Measurements from ENCODE around the gene PCDHB10. TPM values are rescaled to one million over a fixed set of nuclear protein-coding genes. Genes with fewer than 3 reads are reported as not detected.
"Not testable (repeated sequence)": the region's sequence is repeated elsewhere in the genome, so short reads cannot be mapped to it uniquely, and the experiment has no call there.

Gene PCDHB10
- total RNA-seq, 1 experiment from 2014 or later = not detected

DNA sequence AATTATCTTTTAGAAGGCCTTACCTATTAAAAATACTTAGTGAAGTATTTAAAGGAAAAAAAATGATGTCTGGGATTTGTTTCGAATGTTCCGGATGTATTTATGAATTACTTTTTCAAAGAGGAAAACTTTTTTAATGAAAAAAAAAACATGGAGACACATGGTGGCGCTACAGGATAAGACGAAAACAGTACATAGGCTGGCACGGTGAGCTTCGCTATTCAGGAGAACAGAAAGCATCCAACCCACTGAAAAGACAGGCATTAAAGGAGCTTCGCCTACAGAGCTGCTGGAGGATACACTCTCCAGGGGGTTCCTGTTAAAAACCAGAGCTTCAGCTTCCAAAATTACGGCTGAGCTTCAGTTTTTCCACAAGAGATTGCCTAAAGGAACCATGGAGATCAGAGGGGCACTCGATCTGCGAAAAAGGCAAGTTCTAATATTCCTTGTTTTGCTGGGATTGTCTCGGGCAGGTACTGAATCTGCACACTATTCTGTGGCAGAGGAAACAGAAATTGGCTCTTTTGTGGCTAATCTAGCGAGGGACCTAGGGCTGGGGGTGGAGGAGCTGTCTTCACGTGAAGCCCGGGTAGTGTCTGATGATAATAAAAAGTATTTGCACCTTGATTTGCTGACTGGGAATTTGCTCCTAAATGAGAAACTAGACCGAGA lies 31.1 kb downstream of the PCDHB10 start, which contains the start of gene PCDHB14:
Gene PCDHB14, plus strand, starts transcription at position 232 of the 672 bp plus-strand sequence. Its CDS starts 163 bp downstream, at position 395.
- POLR2A ChIA-PET = interaction anchor here (1.2 kb wide), 1 partner anchor 341 kb away, joined by 4 read pairs; no protein-coding TSS in a partner anchor
- Histone ChIP-seq H3K9me3 (ENCODE audit: control insufficient read depth in 1 of 2, insufficient read depth in 1 of 2, low read depth in 1 of 2, low read length in 2 of 2) (peaks cover 0 to 3% of the 10 kb centered on the region in 2 experiments; a peak in 2 of 4 replicates), H3K36me3 (ENCODE audit: control insufficient read depth in 1 of 2, insufficient read depth in 2 of 2, low read length in 2 of 2) (no peaks in the 10 kb centered on the region), H3K4me3 (replicated peaks in 1 of 2; ENCODE audit: low read depth in 1 of 2, low read length in 2 of 2) (no peak within 1 kb of the TSS), H4K20me1 (ENCODE audit: insufficient read depth) (no peaks in the 10 kb centered on the region), H3K4me2 (ENCODE audit: low read length) (peak within 1 kb of the TSS; percentile 38), H3K27me3 (ENCODE audit: insufficient read depth, low read length) (no peaks in the 10 kb centered on the region), H2AFZ (ENCODE audit: low read depth, low read length, poor library complexity, severe bottlenecking) (no peak within 1 kb of the TSS), H3K4me1 (ENCODE audit: control insufficient read depth in 1 of 2, insufficient read depth in 2 of 2, low read length in 2 of 2) (no peaks in the 10 kb centered on the region), H3K9me2 (ENCODE audit: insufficient read depth) (no peaks in the 10 kb centered on the region), H3K79me2 (ENCODE audit: insufficient read depth, low read length) (no peaks in the 10 kb centered on the region), H3K27ac (ENCODE audit: low read depth, low read length) (no peak within 1 kb of the TSS), H3K9ac (ENCODE audit: low read length) (no peak within 1 kb of the TSS)
- no TSS peak for BruUV-seq (replicated peaks)
- CTCF ChIA-PET = interaction anchor here (0.6 to 2.6 kb wide), 13 partner anchors 97 to 920 kb away, joined by 3 to 33 read pairs (median 7); partner anchors contain the start of genes DIAPH1, PCDHGA10 and TAF7
- DNase-seq (ENCODE audit: low read depth, low spot score) (peak; percentile 38), ATAC-seq (no peak)
- TF ChIP-seq, protein P1, sequence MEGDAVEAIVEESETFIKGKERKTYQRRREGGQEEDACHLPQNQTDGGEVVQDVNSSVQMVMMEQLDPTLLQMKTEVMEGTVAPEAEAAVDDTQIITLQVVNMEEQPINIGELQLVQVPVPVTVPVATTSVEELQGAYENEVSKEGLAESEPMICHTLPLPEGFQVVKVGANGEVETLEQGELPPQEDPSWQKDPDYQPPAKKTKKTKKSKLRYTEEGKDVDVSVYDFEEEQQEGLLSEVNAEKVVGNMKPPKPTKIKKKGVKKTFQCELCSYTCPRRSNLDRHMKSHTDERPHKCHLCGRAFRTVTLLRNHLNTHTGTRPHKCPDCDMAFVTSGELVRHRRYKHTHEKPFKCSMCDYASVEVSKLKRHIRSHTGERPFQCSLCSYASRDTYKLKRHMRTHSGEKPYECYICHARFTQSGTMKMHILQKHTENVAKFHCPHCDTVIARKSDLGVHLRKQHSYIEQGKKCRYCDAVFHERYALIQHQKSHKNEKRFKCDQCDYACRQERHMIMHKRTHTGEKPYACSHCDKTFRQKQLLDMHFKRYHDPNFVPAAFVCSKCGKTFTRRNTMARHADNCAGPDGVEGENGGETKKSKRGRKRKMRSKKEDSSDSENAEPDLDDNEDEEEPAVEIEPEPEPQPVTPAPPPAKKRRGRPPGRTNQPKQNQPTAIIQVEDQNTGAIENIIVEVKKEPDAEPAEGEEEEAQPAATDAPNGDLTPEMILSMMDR (IDR thresholded peaks at IDR 0.05 in 2 of 3, conservative IDR thresholded peaks at IDR 0.05 in 1 of 3; ENCODE audit: borderline replicate concordance in 1 of 3, insufficient read depth in 1 of 3, low read depth in 2 of 3, low read length in 2 of 3) = peak; percentile 14 to 46 (median 42); a peak in 2 of 6 replicates
- peak; percentile 69 for TF ChIP-seq RAD21 (IDR thresholded peaks at IDR 0.05; ENCODE audit: low read depth)
- TF ChIP-seq, protein P2, sequence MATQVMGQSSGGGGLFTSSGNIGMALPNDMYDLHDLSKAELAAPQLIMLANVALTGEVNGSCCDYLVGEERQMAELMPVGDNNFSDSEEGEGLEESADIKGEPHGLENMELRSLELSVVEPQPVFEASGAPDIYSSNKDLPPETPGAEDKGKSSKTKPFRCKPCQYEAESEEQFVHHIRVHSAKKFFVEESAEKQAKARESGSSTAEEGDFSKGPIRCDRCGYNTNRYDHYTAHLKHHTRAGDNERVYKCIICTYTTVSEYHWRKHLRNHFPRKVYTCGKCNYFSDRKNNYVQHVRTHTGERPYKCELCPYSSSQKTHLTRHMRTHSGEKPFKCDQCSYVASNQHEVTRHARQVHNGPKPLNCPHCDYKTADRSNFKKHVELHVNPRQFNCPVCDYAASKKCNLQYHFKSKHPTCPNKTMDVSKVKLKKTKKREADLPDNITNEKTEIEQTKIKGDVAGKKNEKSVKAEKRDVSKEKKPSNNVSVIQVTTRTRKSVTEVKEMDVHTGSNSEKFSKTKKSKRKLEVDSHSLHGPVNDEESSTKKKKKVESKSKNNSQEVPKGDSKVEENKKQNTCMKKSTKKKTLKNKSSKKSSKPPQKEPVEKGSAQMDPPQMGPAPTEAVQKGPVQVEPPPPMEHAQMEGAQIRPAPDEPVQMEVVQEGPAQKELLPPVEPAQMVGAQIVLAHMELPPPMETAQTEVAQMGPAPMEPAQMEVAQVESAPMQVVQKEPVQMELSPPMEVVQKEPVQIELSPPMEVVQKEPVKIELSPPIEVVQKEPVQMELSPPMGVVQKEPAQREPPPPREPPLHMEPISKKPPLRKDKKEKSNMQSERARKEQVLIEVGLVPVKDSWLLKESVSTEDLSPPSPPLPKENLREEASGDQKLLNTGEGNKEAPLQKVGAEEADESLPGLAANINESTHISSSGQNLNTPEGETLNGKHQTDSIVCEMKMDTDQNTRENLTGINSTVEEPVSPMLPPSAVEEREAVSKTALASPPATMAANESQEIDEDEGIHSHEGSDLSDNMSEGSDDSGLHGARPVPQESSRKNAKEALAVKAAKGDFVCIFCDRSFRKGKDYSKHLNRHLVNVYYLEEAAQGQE (IDR thresholded peaks at IDR 0.05; ENCODE audit: low read depth) = no peak
- intact Hi-C loops (cut with micrococcal nuclease) = loop anchor here (1.0 kb wide), 1 partner anchor 335 kb away; no protein-coding TSS in a partner anchor
- RAD21 ChIA-PET (ENCODE audit: low non-redundant PET in 1 of 2, low total read pairs in 2 of 2, uncharacterized antibody in 2 of 2, unreplicated experiment in 2 of 2) = no interaction called here

DNA sequence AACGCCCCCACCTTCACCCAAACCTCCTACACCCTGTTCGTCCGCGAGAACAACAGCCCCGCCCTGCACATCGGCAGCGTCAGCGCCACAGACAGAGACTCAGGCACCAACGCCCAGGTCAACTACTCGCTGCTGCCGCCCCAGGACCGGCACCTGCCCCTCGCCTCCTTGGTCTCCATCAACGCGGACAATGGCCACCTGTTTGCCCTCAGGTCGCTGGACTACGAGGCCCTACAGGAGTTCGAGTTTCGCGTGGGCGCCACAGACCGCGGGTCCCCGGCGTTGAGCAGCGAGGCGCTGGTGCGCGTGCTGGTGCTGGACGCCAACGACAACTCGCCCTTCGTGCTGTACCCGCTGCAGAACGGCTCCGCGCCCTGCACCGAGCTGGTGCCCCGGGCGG lies 32.7 kb downstream of the PCDHB10 start:
- POLR2A ChIA-PET; ATAC-seq; H3K9me3 ChIP-seq (ENCODE audit: control insufficient read depth in 1 of 2, insufficient read depth in 1 of 2, low read depth in 1 of 2, low read length in 2 of 2); H3K9me2 ChIP-seq (ENCODE audit: insufficient read depth); CTCF ChIA-PET; H3K4me2 ChIP-seq (ENCODE audit: low read length); H3K79me2 ChIP-seq (ENCODE audit: insufficient read depth, low read length); H4K20me1 ChIP-seq (ENCODE audit: insufficient read depth); RAD21 ChIA-PET (ENCODE audit: low non-redundant PET in 1 of 2, low total read pairs in 2 of 2, uncharacterized antibody in 2 of 2, unreplicated experiment in 2 of 2); H3K9ac ChIP-seq (ENCODE audit: low read length); H3K27ac ChIP-seq (ENCODE audit: low read depth, low read length); H2AFZ ChIP-seq (ENCODE audit: low read depth, low read length, poor library complexity, severe bottlenecking); H3K4me3 ChIP-seq (replicated peaks in 1 of 2; ENCODE audit: low read depth in 1 of 2, low read length in 2 of 2); H3K27me3 ChIP-seq (ENCODE audit: insufficient read depth, low read length); intact Hi-C loops (cut with micrococcal nuclease); H3K4me1 ChIP-seq (ENCODE audit: control insufficient read depth in 1 of 2, insufficient read depth in 2 of 2, low read length in 2 of 2); H3K36me3 ChIP-seq (ENCODE audit: control insufficient read depth in 1 of 2, insufficient read depth in 2 of 2, low read length in 2 of 2); BruUV-seq (replicated peaks); DNase-seq (ENCODE audit: low read depth, low spot score): not testable (repeated sequence)

DNA sequence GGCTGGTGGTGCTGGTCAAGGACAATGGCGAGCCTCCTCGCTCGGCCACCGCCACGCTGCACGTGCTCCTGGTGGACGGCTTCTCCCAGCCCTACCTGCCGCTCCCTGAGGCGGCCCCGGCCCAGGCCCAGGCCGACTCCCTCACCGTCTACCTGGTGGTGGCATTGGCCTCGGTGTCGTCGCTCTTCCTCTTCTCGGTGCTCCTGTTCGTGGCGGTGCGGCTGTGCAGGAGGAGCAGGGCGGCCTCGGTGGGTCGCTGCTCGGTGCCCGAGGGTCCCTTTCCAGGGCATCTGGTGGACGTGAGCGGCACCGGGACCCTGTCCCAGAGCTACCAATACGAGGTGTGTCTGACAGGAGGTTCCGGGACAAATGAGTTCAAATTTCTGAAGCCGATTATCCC lies 33.3 kb downstream of the PCDHB10 start:
- H3K36me3 ChIP-seq (ENCODE audit: control insufficient read depth in 1 of 2, insufficient read depth in 2 of 2, low read length in 2 of 2); BruUV-seq (replicated peaks); H2AFZ ChIP-seq (ENCODE audit: low read depth, low read length, poor library complexity, severe bottlenecking); H3K4me3 ChIP-seq (replicated peaks in 1 of 2; ENCODE audit: low read depth in 1 of 2, low read length in 2 of 2); CTCF ChIA-PET; H3K4me2 ChIP-seq (ENCODE audit: low read length); RAD21 ChIA-PET (ENCODE audit: low non-redundant PET in 1 of 2, low total read pairs in 2 of 2, uncharacterized antibody in 2 of 2, unreplicated experiment in 2 of 2); H3K9me2 ChIP-seq (ENCODE audit: insufficient read depth); H3K27me3 ChIP-seq (ENCODE audit: insufficient read depth, low read length); ATAC-seq; H3K27ac ChIP-seq (ENCODE audit: low read depth, low read length); H3K9ac ChIP-seq (ENCODE audit: low read length); POLR2A ChIA-PET; intact Hi-C loops (cut with micrococcal nuclease); H3K79me2 ChIP-seq (ENCODE audit: insufficient read depth, low read length); H4K20me1 ChIP-seq (ENCODE audit: insufficient read depth); H3K9me3 ChIP-seq (ENCODE audit: control insufficient read depth in 1 of 2, insufficient read depth in 1 of 2, low read depth in 1 of 2, low read length in 2 of 2); DNase-seq (ENCODE audit: low read depth, low spot score); H3K4me1 ChIP-seq (ENCODE audit: control insufficient read depth in 1 of 2, insufficient read depth in 2 of 2, low read length in 2 of 2): not testable (repeated sequence)

Data from HCT116 (cell line).